Heart left ventricle (tissue), 13 donors: ENCODE measurements around the gene MTRFR.

Experiments
- POLR2A ChIP-seq, 2 donors: fragments of 450-650 bp; IDR thresholded peaks; one replicate each; pipeline ENCODE4 v1.6.1; 2017; ENCODE audit warnings: antibody characterized with exemption in 2 of 2, mild to moderate bottlenecking in 2 of 2, moderate library complexity in 2 of 2
- TF ChIP-seq, protein P1 (sequence below), 12 donors: fragments of 200-600 bp; sonication (generic) in 4 of 12; IDR thresholded peaks; one replicate each; pipeline versions ENCODE4 v1.5.0 to v1.8.0; 2018 to 2022; ENCODE audit warnings: antibody characterized with exemption in 12 of 12, mild to moderate bottlenecking in 5 of 12
- donor health status: ischemic (EF 13 %, LVEDD 7.1; RV severe dilation, severe dysfunction).
- donor health status: DM: no; HTN: yes; CAD: no.
- donor health status: DM: no; HTN: no; CAD: no.
- donor health status: ischemic (EF 25% LVEDD 6.9; RV normal size, moderate dysfunction).
- donor health status: ischemic (EF 25% LVEDD 5.7; RV mildly dilated, moderate dysfunction).
- donor health status: ischemic (EF 35%, LVEDD 5.7; RV mildly dilated, moderate dysfunction).
- donor health status: nonischemic (EF 11% LVEDD 7.7; RV severe dilation, severe dysfunction).
- donor health status: DM: yes; HTN: yes; CAD: no.
- donor health status: PGD.
- donor health status: ischemic (EF 29% LVEDD 5.4; RV normal size, mild dysfunction).
- donor health status: nonischemic (EF 23%, LVEDD 6.1; RV moderate dilation, normal function).

DNA sequence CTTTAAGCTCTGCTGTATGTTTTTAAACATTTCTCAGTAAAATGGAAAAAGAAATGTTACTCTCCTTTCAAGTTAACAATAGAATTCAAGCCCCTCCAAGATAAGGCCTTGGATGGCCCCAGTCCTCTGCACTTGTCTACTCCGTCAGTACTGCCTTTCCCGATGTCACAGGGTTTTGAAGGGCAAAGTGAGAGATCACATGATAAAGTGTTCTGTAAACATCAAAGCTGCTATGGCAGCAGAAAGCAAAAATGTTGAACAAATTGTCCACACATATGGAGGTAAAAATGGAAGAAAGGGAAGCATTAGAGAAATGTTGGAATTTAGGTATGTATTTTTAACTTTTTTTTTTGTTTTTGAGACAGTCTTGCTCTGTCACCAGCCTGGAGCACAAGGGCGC, 71.9 kb downstream of the MTRFR start:
- TF ChIP-seq, protein P1, sequence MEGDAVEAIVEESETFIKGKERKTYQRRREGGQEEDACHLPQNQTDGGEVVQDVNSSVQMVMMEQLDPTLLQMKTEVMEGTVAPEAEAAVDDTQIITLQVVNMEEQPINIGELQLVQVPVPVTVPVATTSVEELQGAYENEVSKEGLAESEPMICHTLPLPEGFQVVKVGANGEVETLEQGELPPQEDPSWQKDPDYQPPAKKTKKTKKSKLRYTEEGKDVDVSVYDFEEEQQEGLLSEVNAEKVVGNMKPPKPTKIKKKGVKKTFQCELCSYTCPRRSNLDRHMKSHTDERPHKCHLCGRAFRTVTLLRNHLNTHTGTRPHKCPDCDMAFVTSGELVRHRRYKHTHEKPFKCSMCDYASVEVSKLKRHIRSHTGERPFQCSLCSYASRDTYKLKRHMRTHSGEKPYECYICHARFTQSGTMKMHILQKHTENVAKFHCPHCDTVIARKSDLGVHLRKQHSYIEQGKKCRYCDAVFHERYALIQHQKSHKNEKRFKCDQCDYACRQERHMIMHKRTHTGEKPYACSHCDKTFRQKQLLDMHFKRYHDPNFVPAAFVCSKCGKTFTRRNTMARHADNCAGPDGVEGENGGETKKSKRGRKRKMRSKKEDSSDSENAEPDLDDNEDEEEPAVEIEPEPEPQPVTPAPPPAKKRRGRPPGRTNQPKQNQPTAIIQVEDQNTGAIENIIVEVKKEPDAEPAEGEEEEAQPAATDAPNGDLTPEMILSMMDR (IDR thresholded peaks at IDR 0.05): no peak
- no peak for TF ChIP-seq POLR2A (IDR thresholded peaks at IDR 0.05)
